Osteoblast (primary cell): ENCODE data around the gene SPINK2. TPM values are rescaled to one million over a fixed set of nuclear protein-coding genes. Genes with fewer than 3 reads are reported as not detected.

ENCODE experiments used
- DNase-seq: peaks from one replicate; pipeline ENCODE4 v3.0.0; 2011; ENCODE audit warnings: low spot score, mixed read lengths; ENCODE audit not compliant: insufficient read length; ENCODE audit errors: missing footprints
- H2AFZ ChIP-seq: 2 replicates; pipeline ENCODE4 v1.6.0; 2011; ENCODE audit warnings: mild to moderate bottlenecking, low read length
- H3K27ac ChIP-seq: 2 replicates; pipeline ENCODE4 v1.5.1; 2011; ENCODE audit warnings: mild to moderate bottlenecking, low read depth, low read length, moderate library complexity
- H3K27me3 ChIP-seq: 2 replicates; pipeline ENCODE4 v1.6.0; 2012; ENCODE audit warnings: mild to moderate bottlenecking, control low read depth, inconsistent platforms, low read length, moderate library complexity; ENCODE audit not compliant: insufficient read depth
- H3K36me3 ChIP-seq: 2 replicates; pipeline ENCODE4 v1.5.1; 2011; ENCODE audit warnings: mild to moderate bottlenecking, low read length, control low read depth, moderate library complexity; ENCODE audit not compliant: insufficient read depth
- H3K4me1 ChIP-seq: 2 replicates; pipeline ENCODE4 v1.5.1; 2011; ENCODE audit warnings: mild to moderate bottlenecking, low read length, control low read depth, moderate library complexity; ENCODE audit not compliant: insufficient read depth
- H3K4me2 ChIP-seq: 2 replicates; pipeline ENCODE4 v1.6.0; 2011; ENCODE audit warnings: mild to moderate bottlenecking, low read length; ENCODE audit not compliant: insufficient read depth
- H3K4me3 ChIP-seq: fragments of 200-600 bp; sonication (generic); 3 replicates; pipeline ENCODE4 v1.5.1; 2012; ENCODE audit warnings: mild to moderate bottlenecking, low read length, inconsistent platforms; ENCODE audit not compliant: insufficient read depth
- H3K79me2 ChIP-seq: 2 replicates; pipeline ENCODE4 v1.6.0; 2012; ENCODE audit warnings: mild to moderate bottlenecking, low read length, control low read depth, inconsistent platforms; ENCODE audit not compliant: insufficient read depth
- H3K9me3 ChIP-seq: 2 replicates; pipeline ENCODE4 v1.5.1; 2011; ENCODE audit warnings: low read depth, low read length, control low read depth
- H4K20me1 ChIP-seq: 2 replicates; pipeline ENCODE4 v1.6.0; 2012; ENCODE audit warnings: mild to moderate bottlenecking, low read length, control low read depth; ENCODE audit not compliant: insufficient read depth
- CTCF ChIP-seq: IDR thresholded peaks from 2 replicates; pipeline ENCODE4 v1.5.1; 2011; ENCODE audit warnings: mild to moderate bottlenecking, low read depth, low read length, moderate library complexity; ENCODE audit errors: extremely low read depth
- total RNA-seq: library from RNA; depleted of rRNA; stranded (reverse); fragments of >200 nt; gene quantifications from 2 replicates; pipeline ENCODE4 v1.2.3, GENCODE V29; 2012

SPINK2 gene, protein sequence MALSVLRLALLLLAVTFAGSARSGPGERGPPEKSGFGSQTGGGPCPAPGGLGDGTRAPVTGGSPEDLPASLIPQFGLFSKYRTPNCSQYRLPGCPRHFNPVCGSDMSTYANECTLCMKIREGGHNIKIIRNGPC
- total RNA-seq: not detected in 2 replicates

GRCh38 chr4:56821381-56822243 lies at the start of gene SPINK2:
TSS of gene SPINK2 (minus strand) at chr4:56821701. CDS start at chr4:56821662, 39 bp downstream.
- Histone ChIP-seq H2AFZ (no peak within 1 kb of the TSS), H3K27ac (no peak within 1 kb of the TSS), H3K9me3 (no peaks in the 10 kb centered on the region), H3K79me2 (no peaks in the 10 kb centered on the region), H3K36me3 (no peaks in the 10 kb centered on the region), H3K27me3 (peaks cover 38% of the 10 kb centered on the region), H4K20me1 (no peaks in the 10 kb centered on the region), H3K4me1 (no peaks in the 10 kb centered on the region), H3K4me2 (no peak within 1 kb of the TSS), H3K4me3 (peak within 1 kb of the TSS; percentile 48)
- peak; percentile 11 for DNase-seq
- no peak for TF ChIP-seq CTCF

DNA sequence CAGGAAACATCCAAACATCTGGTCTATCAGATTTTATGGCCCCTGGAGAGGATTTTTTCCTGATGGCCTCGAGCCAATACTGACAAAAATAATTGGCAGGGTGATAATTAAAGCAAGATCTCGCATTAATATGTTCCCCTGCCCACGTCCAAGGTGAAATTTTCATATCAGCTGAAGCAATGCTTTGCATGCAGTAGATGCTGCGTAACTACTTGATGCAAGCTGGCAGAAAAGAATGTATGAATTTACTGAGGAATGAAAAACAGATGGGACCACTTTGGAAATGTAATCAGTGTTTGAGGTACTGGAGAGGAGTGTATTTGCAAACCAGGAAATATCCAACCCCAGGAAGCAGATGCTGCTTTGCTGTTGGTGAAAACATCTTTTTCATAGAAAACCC lies 49.4 kb upstream of the SPINK2 start:
- no peaks in the 10 kb centered on the region for H3K27me3 ChIP-seq
- no peak overlapping the region for H3K4me2 ChIP-seq
- H4K20me1 ChIP-seq: no peaks in the 10 kb centered on the region
- TF ChIP-seq CTCF: no peak
- no peaks in the 10 kb centered on the region for H3K9me3 ChIP-seq
- H3K4me3 ChIP-seq: no peak overlapping the region
- H3K79me2 ChIP-seq: no peaks in the 10 kb centered on the region
- H2AFZ ChIP-seq: no peak overlapping the region
- H3K36me3 ChIP-seq: no peaks in the 10 kb centered on the region
- H3K27ac ChIP-seq: no peak overlapping the region
- no peaks in the 10 kb centered on the region for H3K4me1 ChIP-seq
- no peak for DNase-seq

DNA sequence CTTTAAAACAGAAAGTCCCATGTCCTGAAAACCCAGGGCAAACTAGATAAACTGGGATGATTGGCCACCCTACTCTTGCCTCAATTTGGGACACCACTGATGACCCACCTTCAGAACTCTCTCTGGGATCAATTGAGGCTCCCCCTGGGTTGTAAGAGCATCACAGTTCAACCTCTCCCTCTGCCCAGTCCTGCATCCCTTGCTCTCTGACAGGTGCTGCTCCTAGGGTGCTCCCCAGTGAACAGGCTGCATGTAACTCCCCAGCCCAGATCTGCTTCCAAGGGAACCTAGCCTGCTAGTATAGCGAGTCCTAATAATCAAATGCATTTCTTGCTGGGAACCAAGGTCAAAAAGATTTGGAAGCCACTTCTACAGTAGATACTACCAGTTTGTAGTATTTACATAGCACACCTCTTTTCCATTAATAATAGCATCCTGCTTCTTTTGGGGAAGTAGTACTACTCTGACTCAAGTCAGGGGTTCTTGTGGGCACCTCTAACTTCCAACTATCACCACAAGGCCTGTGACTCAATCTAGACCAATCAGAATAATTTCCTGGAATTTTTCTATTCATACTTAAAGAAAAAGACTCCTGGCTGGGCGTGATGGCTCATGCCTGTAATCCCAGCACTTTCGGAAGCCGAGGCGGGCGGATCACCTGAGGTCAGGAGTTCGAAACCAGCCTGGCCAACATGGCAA lies 42.1 kb upstream of the SPINK2 start:
- no peak overlapping the region for H2AFZ ChIP-seq
- H3K27me3 ChIP-seq: no peaks in the 10 kb centered on the region
- no peak overlapping the region for H3K4me3 ChIP-seq
- H3K79me2 ChIP-seq: no peaks in the 10 kb centered on the region
- no peak for TF ChIP-seq CTCF
- H3K36me3 ChIP-seq: no peaks in the 10 kb centered on the region
- H3K4me2 ChIP-seq: no peak overlapping the region
- H3K9me3 ChIP-seq: no peaks in the 10 kb centered on the region
- no peak overlapping the region for H3K27ac ChIP-seq
- H4K20me1 ChIP-seq: no peaks in the 10 kb centered on the region
- no peak for DNase-seq
- H3K4me1 ChIP-seq: no peaks in the 10 kb centered on the region

- H3K79me2 ChIP-seq: no peaks in the 10 kb centered on the region
- TF ChIP-seq CTCF: no peak
- DNase-seq: no peak
Measured at GRCh38 chr4:56861360-56861759, 39.9 kb upstream of the SPINK2 start.

More at GRCh38 chr4:56861360-56861759, 39.9 kb upstream of the SPINK2 start:
- H3K36me3 ChIP-seq: no peaks in the 10 kb centered on the region
- no peaks in the 10 kb centered on the region for H4K20me1 ChIP-seq
- no peaks in the 10 kb centered on the region for H3K9me3 ChIP-seq
- peaks cover 2% of the 10 kb centered on the region for H3K4me1 ChIP-seq
- H3K4me2 ChIP-seq: no peak overlapping the region
- H2AFZ ChIP-seq: no peak overlapping the region
- no peak overlapping the region for H3K4me3 ChIP-seq
- no peak overlapping the region for H3K27ac ChIP-seq
- H3K27me3 ChIP-seq: peaks cover 9% of the 10 kb centered on the region
